K562 (cell line): ENCODE data around the gene ZP3. TPM values are rescaled to one million over a fixed set of nuclear protein-coding genes. Genes with fewer than 3 reads are reported as not detected.

Experiments
- ARHGAP35 ChIP-seq: fragments of 450-650 bp; IDR thresholded peaks from 2 replicates; pipeline ENCODE4 v1.6.1; 2018; ENCODE audit not compliant: partially characterized antibody
- ATF2 ChIP-seq: sonication (generic); formaldehyde crosslinking; IDR thresholded peaks from 2 replicates; pipeline ENCODE4 v1.8.1; 2022; ENCODE audit warnings: missing genetic modification reagents
- CHAMP1 ChIP-seq: fragments of 450-650 bp; IDR thresholded peaks from 2 replicates; pipeline ENCODE4 v1.6.1; 2016; ENCODE audit warnings: mild to moderate bottlenecking
- FOXP4 ChIP-seq: sonication (generic); formaldehyde crosslinking; IDR thresholded peaks from 2 replicates; pipeline ENCODE4 v1.8.0; 2022; ENCODE audit warnings: mild to moderate bottlenecking, missing genetic modification reagents, borderline replicate concordance
- JUN ChIP-seq, 2 experiments: sonication (generic) in 1 of 2; formaldehyde crosslinking in 1 of 2; IDR thresholded peaks; 2 replicates each; pipeline versions ENCODE4 v1.6.1 to v1.8.0; 2012 to 2022; ENCODE audit warnings: borderline replicate concordance in 2 of 2, mild to moderate bottlenecking in 2 of 2, improper control_type of control experiment in 1 of 2, low read depth in 1 of 2, low read length in 1 of 2, missing genetic modification reagents in 1 of 2
- MAX ChIP-seq: sonication (generic); formaldehyde crosslinking; IDR thresholded peaks from 2 replicates; pipeline ENCODE4 v1.9.0; 2022; ENCODE audit warnings: mild to moderate bottlenecking, missing genetic modification reagents
- MTA2 ChIP-seq: fragments of 450-650 bp; IDR thresholded peaks from 2 replicates; pipeline ENCODE4 v1.6.1; 2016; ENCODE audit warnings: low read depth
- TAF1 ChIP-seq: IDR thresholded peaks from 2 replicates; pipeline ENCODE4 v1.6.1; 2011; ENCODE audit warnings: mild to moderate bottlenecking, low read length, moderate library complexity; ENCODE audit not compliant: insufficient read depth, control insufficient read depth, severe bottlenecking; ENCODE audit errors: extremely low read depth
- ZBTB12 ChIP-seq: fragments of 250-450 bp; sonication (Bioruptor Pico); IDR thresholded peaks from 2 replicates; pipeline ENCODE4 v1.4.0; 2020
- ZEB2 ChIP-seq: fragments of 450-650 bp; IDR thresholded peaks from 2 replicates; pipeline ENCODE4 v1.6.1; 2016
- ZNF143 ChIP-seq: sonication (generic); formaldehyde crosslinking; IDR thresholded peaks from 2 replicates; pipeline ENCODE4 v1.9.0; 2022; ENCODE audit warnings: mild to moderate bottlenecking, missing genetic modification reagents
- ZNF232 ChIP-seq: sonication (generic); formaldehyde crosslinking; IDR thresholded peaks from 2 replicates; pipeline ENCODE4 v1.8.0; 2022; ENCODE audit warnings: mild to moderate bottlenecking, missing genetic modification reagents
- ZNF239 ChIP-seq: fragments of 250-450 bp; sonication (Bioruptor Pico); IDR thresholded peaks from 2 replicates; pipeline ENCODE4 v1.4.0; 2020; ENCODE audit warnings: mild to moderate bottlenecking
- ZNF57 ChIP-seq: fragments of 450-650 bp; formaldehyde crosslinking; IDR thresholded peaks from 2 replicates; pipeline ENCODE4 v1.4.0; 2020; ENCODE audit warnings: mild to moderate bottlenecking, moderate library complexity
- polyA plus RNA-seq, 8 experiments: library from polyadenylated mRNA; depleted of rRNA in 4 of 8; stranded (reverse) in 5 of 8; unstranded in 3 of 8; fragments of >200 nt; fragmentation: Nextera tagmentation in 2 of 8; fragmentation: Illumina TruSeq in 1 of 8; extraction: Ambion mirVana in 2 of 8; extraction: Trizol in 1 of 8; gene quantifications; 2 replicates each; pipeline versions ENCODE4 v1.2.1 to v1.2.3, GENCODE V29; 2011 to 2014; ENCODE audit warnings: inconsistent platforms in 1 of 8, missing spikeins in 1 of 8
- total RNA-seq, 7 experiments: library from RNA; depleted of rRNA in 6 of 7; stranded (reverse); fragments of >200 nt in 6 of 7; fragmentation: Illumina TruSeq in 2 of 7; extraction: Trizol in 2 of 7; gene quantifications; 2 replicates each; pipeline versions ENCODE4 v1.2.1 to v1.2.3, GENCODE V29; 2011 to 2021; ENCODE audit warnings: low replicate concordance in 1 of 7

Gene ZP3
- total and polyA plus RNA-seq, 9 of the 15 experiments (the other 6 are each of a cell fraction or from before 2014, with no cell fraction given) = 1.4 to 3.8 (median 2.4) TPM

- TF ChIP-seq ZNF232 (CRISPR knock-in tag) = no peak
- no peak for TF ChIP-seq TAF1
- no peak for TF ChIP-seq ARHGAP35
- TF ChIP-seq ZNF239 (CRISPR knock-in tag) = no peak
- TF ChIP-seq FOXP4 (CRISPR knock-in tag) = no peak
- no peak for TF ChIP-seq ZBTB12 (CRISPR knock-in tag)
- no peak for TF ChIP-seq MAX (CRISPR knock-in tag)
- TF ChIP-seq ZEB2 = no peak
- no peak for TF ChIP-seq JUN (IDR thresholded peaks at IDR 0.05; ENCODE audit: borderline replicate concordance, low read depth, low read length)
- TF ChIP-seq JUN (CRISPR knock-in tag; IDR thresholded peaks at IDR 0.05; ENCODE audit: borderline replicate concordance) = 0 out of 2 replicates have a peak, but pooled peaks have one; percentile 40
- TF ChIP-seq ATF2 = no peak
- no peak for TF ChIP-seq ZNF143 (CRISPR knock-in tag)
- peak; percentile 25; the same call in 1 of the 2 replicates for TF ChIP-seq CHAMP1
- no peak for TF ChIP-seq ZNF57 (CRISPR knock-in tag)
- 0 out of 2 replicates have a peak, but pooled peaks have one; percentile 22 for TF ChIP-seq MTA2
Observed at GRCh38 chr7:76383089-76383944, 41.4 kb upstream of the ZP3 start (continued).
